ENCODE data around the gene CNN2.

The CNN2 gene

DNA sequence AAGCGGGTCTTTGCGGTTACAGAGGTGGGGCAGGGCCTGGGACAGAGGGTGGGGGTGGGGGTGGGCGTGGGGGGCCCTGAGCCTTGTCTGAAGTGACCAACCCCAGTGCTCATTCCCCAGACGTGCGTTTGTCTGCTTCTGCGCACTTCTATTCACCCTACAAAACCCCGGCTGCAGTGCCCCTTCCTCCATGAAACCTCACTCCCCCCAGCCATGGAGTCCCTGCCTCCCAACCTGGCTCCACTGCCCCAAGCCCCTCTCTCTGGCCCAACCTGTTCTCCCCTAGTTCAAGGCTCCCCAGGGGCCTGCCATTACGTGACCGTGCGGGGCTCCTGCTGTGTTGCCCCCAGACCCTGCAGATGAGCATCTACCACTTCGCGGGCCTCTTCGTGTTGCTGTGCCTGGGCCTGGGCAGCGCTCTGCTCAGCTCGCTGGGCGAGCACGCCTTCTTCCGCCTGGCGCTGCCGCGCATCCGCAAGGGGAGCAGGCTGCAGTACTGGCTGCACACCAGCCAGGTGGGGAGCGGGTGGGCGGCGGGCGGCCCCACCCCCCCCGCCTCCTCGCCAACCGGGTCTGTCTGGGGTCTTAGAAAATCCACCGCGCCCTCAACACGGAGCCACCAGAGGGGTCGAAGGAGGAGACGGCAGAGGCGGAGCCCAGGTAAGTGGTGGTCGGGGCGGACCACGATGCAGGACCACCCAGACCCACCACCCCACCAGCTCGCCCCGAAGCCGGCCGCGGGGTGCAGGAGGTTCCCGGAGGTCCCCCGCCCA, 18.0 kb upstream of the CNN2 start:
- TF ChIP-seq, protein P1, sequence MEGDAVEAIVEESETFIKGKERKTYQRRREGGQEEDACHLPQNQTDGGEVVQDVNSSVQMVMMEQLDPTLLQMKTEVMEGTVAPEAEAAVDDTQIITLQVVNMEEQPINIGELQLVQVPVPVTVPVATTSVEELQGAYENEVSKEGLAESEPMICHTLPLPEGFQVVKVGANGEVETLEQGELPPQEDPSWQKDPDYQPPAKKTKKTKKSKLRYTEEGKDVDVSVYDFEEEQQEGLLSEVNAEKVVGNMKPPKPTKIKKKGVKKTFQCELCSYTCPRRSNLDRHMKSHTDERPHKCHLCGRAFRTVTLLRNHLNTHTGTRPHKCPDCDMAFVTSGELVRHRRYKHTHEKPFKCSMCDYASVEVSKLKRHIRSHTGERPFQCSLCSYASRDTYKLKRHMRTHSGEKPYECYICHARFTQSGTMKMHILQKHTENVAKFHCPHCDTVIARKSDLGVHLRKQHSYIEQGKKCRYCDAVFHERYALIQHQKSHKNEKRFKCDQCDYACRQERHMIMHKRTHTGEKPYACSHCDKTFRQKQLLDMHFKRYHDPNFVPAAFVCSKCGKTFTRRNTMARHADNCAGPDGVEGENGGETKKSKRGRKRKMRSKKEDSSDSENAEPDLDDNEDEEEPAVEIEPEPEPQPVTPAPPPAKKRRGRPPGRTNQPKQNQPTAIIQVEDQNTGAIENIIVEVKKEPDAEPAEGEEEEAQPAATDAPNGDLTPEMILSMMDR (IDR thresholded peaks at IDR 0.05), result no peak
- no peak for TF ChIP-seq ZFX (IDR thresholded peaks at IDR 0.05; ENCODE audit: borderline replicate concordance)
- H3K27ac ChIP-seq, result no peak overlapping the region

DNA sequence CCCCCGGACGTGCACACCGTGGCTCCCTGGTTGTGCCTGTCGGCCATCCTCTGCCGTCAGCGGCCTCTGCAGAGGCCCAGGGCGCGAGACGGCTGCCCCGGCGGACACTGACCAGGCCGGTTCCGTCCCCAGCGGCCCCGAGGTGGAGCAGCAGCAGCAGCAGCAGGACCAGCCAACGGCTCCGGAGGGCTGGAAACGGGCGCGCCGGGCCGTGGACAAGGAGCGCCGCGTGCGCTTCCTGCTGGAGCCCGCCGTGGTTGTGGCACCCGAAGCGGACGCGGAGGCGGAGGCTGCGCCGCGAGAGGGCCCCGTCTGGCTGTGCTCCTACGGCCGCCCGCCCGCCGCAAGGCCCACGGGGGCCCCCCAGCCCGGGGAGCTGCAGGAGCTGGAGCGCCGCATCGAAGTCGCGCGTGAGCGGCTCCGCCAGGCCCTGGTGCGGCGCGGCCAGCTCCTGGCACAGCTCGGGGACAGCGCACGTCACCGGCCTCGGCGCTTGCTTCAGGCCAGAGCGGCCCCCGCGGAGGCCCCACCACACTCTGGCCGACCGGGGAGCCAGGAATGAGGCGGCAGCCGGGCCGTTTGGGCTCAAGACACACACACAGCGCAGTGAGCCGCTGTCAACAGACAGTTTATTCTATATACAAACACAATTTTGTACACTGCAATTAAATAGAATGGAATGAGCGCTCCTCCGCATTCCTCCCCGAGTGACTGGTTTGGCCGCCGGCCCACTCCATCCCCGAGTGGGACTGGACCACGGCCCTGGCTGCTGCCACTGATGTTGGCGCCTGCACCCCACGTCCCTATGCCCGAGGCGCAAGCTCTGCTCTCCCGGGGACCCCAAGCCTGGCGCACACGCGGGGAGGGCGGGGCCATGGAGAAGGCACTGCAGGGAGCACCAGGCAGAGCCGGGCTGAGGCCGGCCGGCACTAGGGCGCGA, 17.1 kb upstream of the CNN2 start:
- TF ChIP-seq ZFX (IDR thresholded peaks at IDR 0.05; ENCODE audit: borderline replicate concordance), result no peak
- TF ChIP-seq, protein P1 (IDR thresholded peaks at IDR 0.05), result no peak
- no peak overlapping the region for H3K27ac ChIP-seq

DNA sequence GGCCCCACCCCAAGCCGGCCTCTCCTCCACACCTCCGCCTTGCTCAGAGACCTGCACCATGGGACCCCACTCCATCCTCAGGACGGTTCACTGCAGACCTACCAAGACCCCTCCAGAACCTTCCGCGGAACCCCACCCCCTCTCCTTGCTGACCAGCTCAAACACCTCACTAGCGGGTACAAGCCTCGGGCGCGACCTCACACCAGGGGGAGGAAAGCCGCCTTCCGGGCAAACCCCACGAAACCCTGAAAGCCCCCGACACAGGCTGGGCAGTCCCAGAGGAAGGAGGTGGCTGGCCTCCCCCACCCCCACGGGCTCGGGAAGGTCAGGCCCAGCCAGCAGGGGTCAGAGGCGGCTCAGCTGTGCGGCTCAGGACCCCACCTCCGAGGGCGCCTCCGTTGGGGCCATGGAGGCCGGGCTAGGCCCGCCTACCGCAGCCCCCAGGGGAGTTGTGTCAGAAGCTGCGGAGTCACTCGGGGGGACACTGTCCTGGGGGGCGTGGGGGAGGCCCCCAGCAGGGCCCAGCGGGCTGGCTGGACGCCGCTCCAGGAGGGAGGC, 16.3 kb upstream of the CNN2 start:
- TF ChIP-seq, protein P1 (IDR thresholded peaks at IDR 0.05), result no peak
- no peak for TF ChIP-seq ZFX (IDR thresholded peaks at IDR 0.05; ENCODE audit: borderline replicate concordance)
- H3K27ac ChIP-seq, result no peak overlapping the region

DNA sequence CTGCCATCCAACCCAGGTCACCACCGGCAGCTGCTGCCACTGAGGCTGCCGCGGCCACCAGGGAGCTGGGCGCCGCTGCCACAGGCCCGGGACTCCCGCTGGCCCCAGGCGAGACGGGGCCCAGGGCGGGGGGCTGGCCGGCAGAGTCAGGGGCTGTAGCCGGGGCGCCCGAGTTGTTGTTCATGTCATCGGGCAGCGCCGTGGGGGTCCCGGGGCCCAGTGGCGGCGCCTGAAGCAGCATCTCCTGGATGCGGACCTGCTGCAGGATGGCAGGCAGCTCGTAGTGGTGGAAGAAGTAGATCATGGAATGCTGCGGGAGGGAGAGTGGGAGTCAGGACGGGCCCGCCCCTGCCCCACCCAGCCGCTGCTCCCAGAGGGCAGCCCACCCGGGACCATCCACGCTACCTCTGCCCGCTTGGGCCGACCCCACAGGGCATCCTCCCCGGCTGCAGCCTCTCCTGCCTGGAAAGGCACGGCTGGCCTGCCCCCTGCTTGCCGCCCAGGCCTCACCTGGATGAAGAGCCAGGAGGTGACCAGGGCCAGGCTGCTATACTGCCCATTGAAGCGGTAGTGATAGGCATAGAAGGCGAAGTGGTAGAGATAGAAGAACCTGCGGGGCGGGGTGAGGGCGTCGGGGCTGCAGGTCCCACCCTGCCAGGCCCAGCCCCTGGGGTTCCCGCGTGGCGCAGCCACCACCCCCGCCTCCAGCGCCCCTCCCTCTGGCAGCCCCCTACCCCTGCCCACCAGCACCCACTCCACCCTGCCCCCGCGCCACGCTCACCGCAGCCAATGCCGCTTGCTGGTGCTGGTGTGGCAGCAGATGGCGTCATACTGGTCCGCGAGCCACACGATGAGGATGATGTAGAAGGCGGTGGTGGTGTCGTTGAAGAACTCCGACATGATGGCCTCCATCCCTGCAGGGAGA, 15.6 kb upstream of the CNN2 start:
- no peak overlapping the region for H3K27ac ChIP-seq
- TF ChIP-seq ZFX (IDR thresholded peaks at IDR 0.05; ENCODE audit: borderline replicate concordance), result no peak
- TF ChIP-seq, protein P1 (IDR thresholded peaks at IDR 0.05), result no peak

DNA sequence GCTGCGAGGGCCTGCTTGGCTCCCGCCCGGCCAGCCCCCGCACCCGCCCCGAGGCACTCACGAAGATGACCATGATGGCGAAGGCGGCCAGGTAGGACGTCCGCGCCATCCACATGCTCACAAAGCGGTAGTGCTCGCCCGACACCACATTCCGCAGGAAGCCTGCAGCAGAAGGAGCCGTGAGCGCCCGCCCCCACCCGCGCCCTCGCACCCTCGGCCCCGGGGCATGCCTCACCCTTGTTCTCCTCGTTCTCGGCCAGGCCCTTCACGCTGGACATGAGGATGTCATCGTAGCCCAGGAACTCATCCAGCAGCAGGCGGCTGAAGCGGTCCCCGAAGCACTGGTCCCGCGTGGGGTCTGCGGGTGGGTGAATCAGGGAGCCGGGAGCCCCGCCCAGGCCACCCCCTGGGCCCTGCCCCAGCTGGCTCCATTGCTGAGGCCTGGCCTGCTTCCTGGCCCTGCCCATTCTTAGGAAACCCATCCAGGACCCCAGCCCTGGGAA, 14.5 kb upstream of the CNN2 start:
- no peak overlapping the region for H3K27ac ChIP-seq
- TF ChIP-seq, protein P1 (IDR thresholded peaks at IDR 0.05), result no peak
- no peak for TF ChIP-seq ZFX (IDR thresholded peaks at IDR 0.05; ENCODE audit: borderline replicate concordance)

DNA sequence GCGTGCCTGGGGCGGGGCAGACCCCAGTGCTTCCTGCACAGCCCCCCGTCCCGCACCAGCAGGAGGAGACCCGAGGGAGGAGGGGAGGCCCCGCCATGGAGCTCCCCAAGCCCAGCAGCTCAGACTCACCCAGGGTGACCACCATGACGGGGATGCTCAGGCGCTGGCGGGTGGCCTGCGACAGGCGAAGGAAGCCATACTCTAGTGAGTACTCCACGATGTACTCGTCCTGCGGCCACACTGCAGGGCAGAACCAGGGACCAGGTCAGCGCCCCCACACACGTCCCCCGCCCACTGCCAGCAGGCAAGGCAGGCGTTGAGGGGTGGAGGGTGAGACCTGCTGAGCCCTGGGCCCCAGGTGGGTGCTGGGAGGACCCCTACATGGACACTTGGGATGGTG, 14.1 kb upstream of the CNN2 start:
- no peak for TF ChIP-seq ZFX (IDR thresholded peaks at IDR 0.05; ENCODE audit: borderline replicate concordance)
- TF ChIP-seq, protein P1 (IDR thresholded peaks at IDR 0.05), result no peak
- H3K27ac ChIP-seq, result no peak overlapping the region
